RWPE2 (cell line): ENCODE data around the gene ZAP70.

ENCODE experiments used
- ATAC-seq: fragments of 200-7000 bp; cut with Tn5 transposase; 3 replicates; pipeline ENCODE4 v1.9.1; 2021; ENCODE audit warnings: low read depth
- DNase-seq: peaks from one replicate; pipeline ENCODE4 v3.0.0-alpha.2; 2020; ENCODE audit warnings: low spot score
- H3K27ac ChIP-seq: fragments of 450-650 bp; 2 replicates; pipeline ENCODE4 v1.5.1; 2017; ENCODE audit warnings: mild to moderate bottlenecking; ENCODE audit not compliant: poor library complexity, severe bottlenecking
- H3K27me3 ChIP-seq: fragments of 250-450 bp; sonication (Bioruptor Pico); 2 replicates; pipeline ENCODE4 v1.5.1; 2021; ENCODE audit warnings: mild to moderate bottlenecking, moderate library complexity; ENCODE audit not compliant: insufficient read depth, poor library complexity, severe bottlenecking
- H3K36me3 ChIP-seq: fragments of 250-450 bp; sonication (Bioruptor Pico); 2 replicates; pipeline ENCODE4 v1.5.1; 2020; ENCODE audit warnings: low read depth, mild to moderate bottlenecking, moderate library complexity
- H3K4me1 ChIP-seq: fragments of 250-450 bp; sonication (Bioruptor Pico); 2 replicates; pipeline ENCODE4 v1.5.1; 2021; ENCODE audit warnings: mild to moderate bottlenecking, moderate library complexity; ENCODE audit not compliant: insufficient read depth, poor library complexity, severe bottlenecking
- H3K4me3 ChIP-seq: fragments of 250-450 bp; sonication (Bioruptor Pico); 2 replicates; pipeline ENCODE4 v1.5.1; 2021; ENCODE audit warnings: mild to moderate bottlenecking, moderate library complexity; ENCODE audit not compliant: severe bottlenecking
- H3K9me3 ChIP-seq: fragments of 250-450 bp; sonication (Bioruptor Pico); 2 replicates; pipeline ENCODE4 v1.5.1; 2021; ENCODE audit warnings: mild to moderate bottlenecking, moderate library complexity; ENCODE audit not compliant: severe bottlenecking
- TF ChIP-seq, protein P1 (sequence below): fragments of 450-650 bp; IDR thresholded peaks from one replicate; pipeline ENCODE4 v1.5.1; 2017; ENCODE audit warnings: mild to moderate bottlenecking, moderate library complexity; ENCODE audit not compliant: poor library complexity, severe bottlenecking

Gene ZAP70

DNA sequence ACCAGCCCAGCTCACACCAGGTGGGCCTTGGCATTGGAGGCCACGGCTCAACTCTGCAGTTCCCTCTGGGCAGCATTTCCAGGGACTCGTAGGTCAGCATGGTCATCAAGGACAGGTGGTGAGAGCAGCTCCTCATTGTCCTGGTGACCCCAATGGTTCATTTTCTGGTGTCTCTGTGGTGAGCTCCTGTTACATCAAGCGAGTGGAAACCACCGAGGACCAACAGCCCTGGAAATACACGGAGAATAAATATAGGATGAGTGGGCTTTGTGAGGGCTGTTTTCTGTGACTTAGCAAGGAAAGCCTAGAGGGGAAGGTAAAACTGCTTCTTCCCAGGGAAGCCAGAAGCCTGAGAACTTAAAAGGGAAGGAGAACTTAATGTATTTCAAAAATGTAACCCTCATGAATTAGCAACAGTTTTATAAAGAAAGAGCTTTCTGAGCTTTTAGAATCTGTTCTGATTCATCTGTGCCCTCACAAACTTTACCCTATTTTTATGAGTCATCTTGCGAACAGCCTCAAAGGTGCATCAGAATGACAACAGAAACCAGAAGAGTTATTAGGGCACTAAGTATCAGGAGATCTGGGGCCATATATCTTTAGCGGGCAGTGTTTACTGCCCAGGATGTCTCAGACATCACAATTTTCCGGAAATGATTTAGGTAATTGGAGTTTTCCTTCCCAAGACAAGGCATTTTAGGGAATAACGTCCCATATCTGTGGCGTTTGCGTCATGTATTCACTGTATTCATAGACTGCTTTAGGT lies 25.1 kb upstream of the ZAP70 start:
- H3K36me3 ChIP-seq, result no peaks in the 10 kb centered on the region
- H3K27me3 ChIP-seq, result no peaks in the 10 kb centered on the region
- H3K27ac ChIP-seq, result no peak overlapping the region
- TF ChIP-seq, protein P1, sequence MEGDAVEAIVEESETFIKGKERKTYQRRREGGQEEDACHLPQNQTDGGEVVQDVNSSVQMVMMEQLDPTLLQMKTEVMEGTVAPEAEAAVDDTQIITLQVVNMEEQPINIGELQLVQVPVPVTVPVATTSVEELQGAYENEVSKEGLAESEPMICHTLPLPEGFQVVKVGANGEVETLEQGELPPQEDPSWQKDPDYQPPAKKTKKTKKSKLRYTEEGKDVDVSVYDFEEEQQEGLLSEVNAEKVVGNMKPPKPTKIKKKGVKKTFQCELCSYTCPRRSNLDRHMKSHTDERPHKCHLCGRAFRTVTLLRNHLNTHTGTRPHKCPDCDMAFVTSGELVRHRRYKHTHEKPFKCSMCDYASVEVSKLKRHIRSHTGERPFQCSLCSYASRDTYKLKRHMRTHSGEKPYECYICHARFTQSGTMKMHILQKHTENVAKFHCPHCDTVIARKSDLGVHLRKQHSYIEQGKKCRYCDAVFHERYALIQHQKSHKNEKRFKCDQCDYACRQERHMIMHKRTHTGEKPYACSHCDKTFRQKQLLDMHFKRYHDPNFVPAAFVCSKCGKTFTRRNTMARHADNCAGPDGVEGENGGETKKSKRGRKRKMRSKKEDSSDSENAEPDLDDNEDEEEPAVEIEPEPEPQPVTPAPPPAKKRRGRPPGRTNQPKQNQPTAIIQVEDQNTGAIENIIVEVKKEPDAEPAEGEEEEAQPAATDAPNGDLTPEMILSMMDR, result no peak
- peaks cover 6% of the 10 kb centered on the region for H3K9me3 ChIP-seq
- H3K4me1 ChIP-seq, result no peaks in the 10 kb centered on the region
- H3K4me3 ChIP-seq, result no peak overlapping the region
- DNase-seq (no peak), ATAC-seq (peak; percentile 61)

DNA sequence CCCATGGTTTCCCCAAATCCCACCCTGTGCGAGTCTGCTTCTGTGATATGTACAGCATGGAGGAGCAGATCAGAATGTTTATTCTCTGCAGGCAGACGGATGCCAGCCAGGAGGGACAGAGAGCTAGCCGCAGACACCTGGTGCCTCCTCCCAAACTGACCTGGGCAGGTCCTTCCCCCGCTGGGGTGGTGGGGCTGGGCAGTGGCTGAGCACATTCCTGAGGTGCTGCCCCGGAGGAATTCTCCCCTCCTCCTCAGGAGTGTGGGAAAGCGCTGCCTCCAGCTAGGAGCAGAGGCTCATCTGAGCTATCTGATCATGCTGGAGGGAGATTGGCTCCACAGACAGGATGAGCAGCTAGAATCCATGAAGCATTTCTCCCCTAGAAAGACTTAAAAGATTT lies 22.2 kb upstream of the ZAP70 start:
- 0 out of 3 replicates have a peak, but pooled peaks have one; percentile 25 for ATAC-seq
- DNase-seq, result no peak
- no peak overlapping the region for H3K4me3 ChIP-seq
- H3K27ac ChIP-seq, result no peak overlapping the region
- H3K4me1 ChIP-seq, result no peaks in the 10 kb centered on the region
- peaks cover 6% of the 10 kb centered on the region for H3K9me3 ChIP-seq
- H3K27me3 ChIP-seq, result no peaks in the 10 kb centered on the region
- H3K36me3 ChIP-seq, result no peaks in the 10 kb centered on the region
- TF ChIP-seq, protein P1, result no peak

- ATAC-seq, result no peak
- TF ChIP-seq, protein P1, result no peak
- H3K4me1 ChIP-seq, result no peaks in the 10 kb centered on the region
- H3K27ac ChIP-seq, result no peak overlapping the region
- H3K4me3 ChIP-seq, result no peak overlapping the region
- H3K9me3 ChIP-seq, result peaks cover 6% of the 10 kb centered on the region
- no peaks in the 10 kb centered on the region for H3K27me3 ChIP-seq
- no peak for DNase-seq
- no peaks in the 10 kb centered on the region for H3K36me3 ChIP-seq
Observed at GRCh38 chr2:97693476-97693875, 19.9 kb upstream of the ZAP70 start.

- H3K36me3 ChIP-seq, result no peaks in the 10 kb centered on the region
- ATAC-seq (no peak), DNase-seq (no peak)
- no peaks in the 10 kb centered on the region for H3K27me3 ChIP-seq
- TF ChIP-seq, protein P1, result no peak
- no peaks in the 10 kb centered on the region for H3K4me1 ChIP-seq
- peaks cover 6% of the 10 kb centered on the region for H3K9me3 ChIP-seq
- H3K4me3 ChIP-seq, result no peak overlapping the region
- no peak overlapping the region for H3K27ac ChIP-seq
Observed at GRCh38 chr2:97695744-97696143, 17.6 kb upstream of the ZAP70 start.
